Upper lobe of left lung (tissue), 4 donors: ENCODE results near the gene PDRG1.

Experiments
- POLR2AphosphoS5 ChIP-seq, 2 donors: sonication (generic); formaldehyde crosslinking; IDR thresholded peaks; one replicate each; pipeline ENCODE4 v1.5.1; 2017; ENCODE audit warnings: antibody characterized with exemption in 2 of 2
- TF ChIP-seq, protein P1 (sequence below), 6 experiments: fragments of 450-650 bp in 4 of 6; fragments of 200-600 bp in 2 of 6; sonication (generic) in 2 of 6; IDR thresholded peaks; one replicate each; pipeline ENCODE4 v1.5.1; 2016 to 2019; ENCODE audit warnings: antibody characterized with exemption in 6 of 6

- TF ChIP-seq, protein P1, sequence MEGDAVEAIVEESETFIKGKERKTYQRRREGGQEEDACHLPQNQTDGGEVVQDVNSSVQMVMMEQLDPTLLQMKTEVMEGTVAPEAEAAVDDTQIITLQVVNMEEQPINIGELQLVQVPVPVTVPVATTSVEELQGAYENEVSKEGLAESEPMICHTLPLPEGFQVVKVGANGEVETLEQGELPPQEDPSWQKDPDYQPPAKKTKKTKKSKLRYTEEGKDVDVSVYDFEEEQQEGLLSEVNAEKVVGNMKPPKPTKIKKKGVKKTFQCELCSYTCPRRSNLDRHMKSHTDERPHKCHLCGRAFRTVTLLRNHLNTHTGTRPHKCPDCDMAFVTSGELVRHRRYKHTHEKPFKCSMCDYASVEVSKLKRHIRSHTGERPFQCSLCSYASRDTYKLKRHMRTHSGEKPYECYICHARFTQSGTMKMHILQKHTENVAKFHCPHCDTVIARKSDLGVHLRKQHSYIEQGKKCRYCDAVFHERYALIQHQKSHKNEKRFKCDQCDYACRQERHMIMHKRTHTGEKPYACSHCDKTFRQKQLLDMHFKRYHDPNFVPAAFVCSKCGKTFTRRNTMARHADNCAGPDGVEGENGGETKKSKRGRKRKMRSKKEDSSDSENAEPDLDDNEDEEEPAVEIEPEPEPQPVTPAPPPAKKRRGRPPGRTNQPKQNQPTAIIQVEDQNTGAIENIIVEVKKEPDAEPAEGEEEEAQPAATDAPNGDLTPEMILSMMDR (IDR thresholded peaks at IDR 0.05): no peak
- no peak for TF ChIP-seq POLR2AphosphoS5 (IDR thresholded peaks at IDR 0.05)
Observed at GRCh38 chr20:31943052-31943471, 8.8 kb downstream of the PDRG1 start.
